Lung microvascular endothelial cell (primary cell): ENCODE results near the gene HECTD3. TPM values are rescaled to one million over a fixed set of nuclear protein-coding genes. Genes with fewer than 3 reads are reported as not detected.
"Not testable (repeated sequence)": the region's sequence is repeated elsewhere in the genome, so short reads cannot be mapped to it uniquely, and the experiment has no call there.

Source experiments
- DNase-seq, 2 donors: peaks; one replicate each; pipeline versions ENCODE4 v3.0.0 to v3.0.0-alpha.2; 2010; ENCODE audit warnings: low read depth in 2 of 2
- total RNA-seq: library from RNA; depleted of rRNA; stranded (reverse); fragments of >200 nt; gene quantifications from 2 replicates; pipeline ENCODE4 v1.2.1, GENCODE V29; 2014

Gene HECTD3
- total RNA-seq, 1 donor from 2014 or later = 19.6 TPM

DNA sequence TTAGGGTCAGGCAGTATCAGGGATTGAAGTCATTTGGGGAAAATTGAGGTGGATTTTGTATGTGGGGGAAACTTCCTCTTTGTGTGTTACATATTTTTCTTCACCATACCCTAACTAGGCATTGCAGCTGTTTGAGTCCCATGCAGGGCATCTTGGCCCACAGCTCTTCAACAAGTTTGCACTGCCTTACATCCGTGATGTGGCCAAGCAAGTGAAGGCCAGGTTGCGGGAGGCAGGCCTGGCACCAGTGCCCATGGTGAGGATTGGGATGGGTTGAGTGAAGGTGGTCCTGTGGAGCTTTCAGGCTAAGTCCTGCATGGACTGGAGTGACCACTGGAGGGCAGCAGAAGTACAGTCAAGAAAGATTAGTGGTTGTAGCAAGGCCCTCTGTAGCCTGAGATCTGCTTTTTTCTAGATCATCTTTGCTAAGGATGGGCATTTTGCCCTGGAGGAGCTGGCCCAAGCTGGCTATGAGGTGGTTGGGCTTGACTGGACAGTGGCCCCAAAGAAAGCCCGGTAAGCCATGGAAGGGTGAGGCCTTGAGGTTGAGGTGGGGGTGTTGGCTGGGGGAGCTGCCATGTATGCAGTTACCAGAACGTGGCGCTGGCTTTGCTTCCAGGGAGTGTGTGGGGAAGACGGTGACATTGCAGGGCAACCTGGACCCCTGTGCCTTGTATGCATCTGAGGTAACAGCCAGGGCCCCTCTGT lies 3.4 kb upstream of the HECTD3 start:
- DNase-seq = peak; percentile 88 to 92

DNA sequence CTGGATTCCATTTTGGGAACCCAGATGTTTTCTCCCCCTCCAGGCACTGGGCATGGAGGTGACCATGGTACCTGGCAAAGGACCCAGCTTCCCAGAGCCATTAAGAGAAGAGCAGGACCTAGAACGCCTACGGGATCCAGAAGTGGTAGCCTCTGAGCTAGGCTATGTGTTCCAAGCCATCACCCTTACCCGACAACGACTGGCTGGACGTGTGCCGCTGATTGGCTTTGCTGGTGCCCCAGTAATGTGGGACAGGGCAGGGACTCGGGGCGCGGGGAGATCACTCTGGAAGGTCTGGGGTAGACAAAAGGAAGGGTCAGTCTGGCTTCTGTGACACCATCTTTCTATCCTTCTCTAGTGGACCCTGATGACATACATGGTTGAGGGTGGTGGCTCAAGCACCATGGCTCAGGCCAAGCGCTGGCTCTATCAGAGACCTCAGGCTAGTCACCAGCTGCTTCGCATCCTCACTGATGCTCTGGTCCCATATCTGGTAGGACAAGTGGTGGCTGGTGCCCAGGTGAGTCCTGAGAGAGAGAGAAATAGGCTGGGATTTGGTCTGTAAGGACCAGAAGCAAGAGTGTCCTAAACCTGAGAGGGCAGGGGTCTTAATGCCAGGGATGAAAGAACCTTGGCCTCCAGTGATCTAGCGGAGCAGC lies 2.6 kb upstream of the HECTD3 start:
- no peak for DNase-seq

DNA sequence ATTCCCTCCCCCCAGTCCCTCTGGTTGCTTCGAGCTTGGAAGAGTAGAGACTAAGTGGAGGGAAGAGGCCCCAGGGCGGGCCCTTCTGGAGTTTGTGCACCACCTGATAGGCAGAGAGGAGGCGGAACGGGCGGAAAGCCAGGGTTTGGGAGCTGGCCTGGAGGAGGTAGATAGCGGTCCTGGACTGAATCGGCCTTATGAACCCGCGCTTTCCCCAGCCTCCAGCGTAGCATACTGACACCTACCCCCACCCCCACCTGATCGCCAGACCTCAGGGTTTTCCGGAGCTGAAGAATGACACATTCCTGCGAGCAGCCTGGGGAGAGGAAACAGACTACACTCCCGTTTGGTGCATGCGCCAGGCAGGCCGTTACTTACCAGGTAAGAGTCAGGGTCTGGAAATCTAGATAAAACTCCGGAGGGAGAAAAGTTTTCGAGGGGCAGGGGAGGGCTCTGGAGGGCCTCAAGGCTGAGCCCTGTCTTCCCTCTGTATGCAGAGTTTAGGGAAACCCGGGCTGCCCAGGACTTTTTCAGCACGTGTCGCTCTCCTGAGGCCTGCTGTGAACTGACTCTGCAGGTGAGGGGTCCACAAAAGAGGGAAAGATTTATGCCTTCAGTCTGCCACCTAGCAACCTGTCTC lies 1.6 kb upstream of the HECTD3 start:
- DNase-seq = peak; percentile 70 to 81

DNA sequence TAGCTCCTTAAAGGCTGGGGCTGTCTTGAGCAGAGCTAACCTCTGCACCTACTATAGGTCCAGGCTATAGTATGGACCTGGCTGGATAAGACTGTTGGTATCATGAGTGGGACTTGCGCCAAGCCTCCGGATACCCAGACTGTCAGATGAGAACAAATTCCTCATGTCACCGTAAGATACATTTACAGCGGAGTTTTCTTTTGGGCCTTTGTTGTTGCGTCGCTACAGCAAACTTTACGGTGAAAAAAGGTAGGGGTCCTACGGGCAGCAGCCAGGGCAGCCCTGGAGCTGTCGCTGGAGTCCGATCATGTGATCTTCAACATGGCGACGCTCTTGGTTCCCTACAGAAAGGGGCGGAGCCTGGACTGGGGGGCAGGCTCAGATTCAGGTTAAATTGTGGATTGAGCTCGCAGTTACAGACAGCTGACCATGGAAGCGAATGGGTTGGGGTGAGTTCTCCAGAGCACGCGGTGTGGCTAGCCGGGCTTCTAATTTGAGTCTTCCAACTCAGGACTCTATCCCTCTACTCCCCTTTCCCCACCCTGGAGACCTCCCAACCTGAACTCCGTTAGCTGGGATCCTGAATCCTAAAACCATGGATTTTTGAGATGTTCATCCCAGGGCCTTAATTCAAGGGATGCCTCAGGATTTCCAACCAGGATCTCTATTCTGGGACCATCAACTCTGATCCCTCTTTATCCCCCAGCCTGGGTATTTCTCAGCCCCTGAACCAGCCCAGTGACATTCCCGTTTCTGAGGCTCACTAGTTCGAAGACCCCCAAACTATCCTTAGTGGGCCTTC lies 914 bp upstream of the HECTD3 start, which contains the start of gene UROD:
Gene UROD (plus strand): TSS at position 418 of the 802 bp plus-strand sequence. CDS start 12 bp downstream, at position 430.
- peak; percentile 97 to 98 for DNase-seq

DNA sequence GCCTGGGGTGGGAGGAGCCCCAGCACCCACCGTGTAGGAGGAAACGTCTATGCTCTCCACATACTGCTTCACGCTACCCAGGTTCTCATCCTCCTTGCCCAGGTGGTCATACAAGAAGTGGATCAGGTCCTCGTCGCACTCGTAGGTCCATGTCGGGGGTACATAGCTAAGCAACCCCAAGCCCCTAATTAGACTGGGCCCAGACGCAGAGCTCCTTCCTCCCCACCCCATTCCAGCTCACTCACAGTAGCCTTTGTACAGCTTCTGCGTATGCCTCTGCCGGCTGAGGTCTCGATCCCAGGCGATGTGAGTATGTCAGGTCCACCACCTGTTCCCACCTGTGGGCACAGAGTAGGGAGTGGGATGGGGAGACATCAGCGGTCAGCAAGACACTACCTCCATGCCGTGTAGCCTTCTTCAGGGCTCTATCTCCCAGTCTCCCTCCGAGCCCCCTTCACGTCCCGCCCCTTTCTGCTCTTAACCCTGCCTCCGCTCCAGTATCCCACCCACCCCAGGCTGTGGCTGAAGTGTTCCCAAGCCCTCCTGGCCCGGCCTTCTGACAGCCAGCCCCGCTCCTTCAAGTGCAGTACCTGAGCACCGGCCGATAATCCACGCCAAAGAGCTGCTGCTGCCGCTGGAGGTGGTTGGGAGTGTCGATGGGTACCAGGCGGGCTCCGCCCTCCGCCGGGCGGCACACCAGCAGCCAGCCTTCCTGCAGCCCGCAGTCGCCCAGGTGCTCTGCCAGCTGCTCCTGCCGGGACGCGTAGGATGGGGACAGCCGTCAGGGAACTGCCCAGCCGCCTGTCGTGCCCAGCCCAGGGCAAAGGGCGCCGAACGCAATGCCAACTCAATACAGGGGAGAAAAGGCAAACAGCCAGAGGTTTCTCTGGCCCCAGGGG lies 919 bp downstream of the HECTD3 start:
- DNase-seq = peak; percentile 19 to 32

DNA sequence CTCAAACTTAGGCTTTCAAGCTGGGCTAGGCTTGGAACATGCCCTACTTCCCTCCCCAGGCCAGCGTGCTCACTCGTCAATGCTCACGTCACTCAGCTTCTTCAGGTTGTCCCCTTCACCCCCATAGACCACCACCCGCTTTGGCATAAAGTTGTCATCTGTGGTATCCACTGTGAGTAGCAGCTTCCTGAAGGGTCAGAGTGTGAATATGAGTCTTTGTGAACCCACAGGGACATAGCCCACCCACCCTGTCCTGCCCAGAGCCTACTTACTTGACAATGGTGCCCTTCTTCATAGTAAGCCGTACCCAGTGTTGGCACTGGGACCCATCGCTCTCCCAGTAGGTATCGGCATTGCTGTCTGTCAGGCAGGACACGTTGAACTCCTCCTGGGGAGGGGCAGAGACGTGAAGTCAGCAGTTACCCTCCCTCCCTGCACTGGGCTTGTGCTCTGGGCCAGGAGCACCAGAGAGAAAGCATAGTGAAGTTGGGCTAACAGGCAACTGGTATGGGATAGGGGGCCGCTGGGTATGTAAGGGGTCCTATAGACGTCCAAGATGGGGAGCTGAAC lies 1.7 kb downstream of the HECTD3 start:
- DNase-seq = no peak

DNA sequence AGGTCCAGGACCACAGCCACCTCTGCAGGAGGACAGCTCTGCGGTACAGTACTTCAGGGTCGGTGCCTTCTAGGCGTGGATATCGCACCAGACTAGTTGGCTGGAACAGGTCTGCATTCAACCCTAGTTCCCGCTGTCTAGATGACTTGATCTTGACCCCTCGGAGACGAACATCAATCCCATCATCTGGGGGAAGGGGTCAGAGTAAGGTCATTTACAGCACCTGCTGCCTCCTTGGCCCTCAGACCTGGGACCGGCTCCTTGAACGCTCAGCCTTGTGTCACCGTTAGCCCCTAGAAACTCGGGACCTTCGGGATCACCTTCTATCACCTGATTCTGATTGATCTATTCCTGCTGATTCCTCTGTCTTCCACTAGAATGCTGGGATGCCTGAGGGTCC lies 2.6 kb downstream of the HECTD3 start:
- no peak for DNase-seq

DNA sequence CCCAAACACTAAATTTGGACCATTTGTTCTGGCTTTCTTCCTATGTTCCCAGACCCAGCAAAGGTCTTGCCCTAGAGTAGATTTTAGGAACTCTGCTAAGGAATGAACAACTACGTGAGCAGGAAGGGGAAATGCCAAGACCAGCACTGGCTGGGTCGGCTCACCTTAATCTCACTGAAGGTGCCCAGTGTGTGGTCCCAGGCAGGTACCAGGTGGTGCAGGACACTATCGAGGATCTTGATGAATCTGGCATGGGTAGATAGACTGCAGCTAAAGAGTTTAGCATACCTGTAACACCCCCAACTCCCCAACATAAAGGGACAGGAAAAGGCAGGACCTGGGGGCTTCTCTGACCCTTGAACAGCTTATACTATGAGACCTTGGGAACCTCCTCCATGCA lies 3.0 kb downstream of the HECTD3 start:
- DNase-seq = no peak

DNA sequence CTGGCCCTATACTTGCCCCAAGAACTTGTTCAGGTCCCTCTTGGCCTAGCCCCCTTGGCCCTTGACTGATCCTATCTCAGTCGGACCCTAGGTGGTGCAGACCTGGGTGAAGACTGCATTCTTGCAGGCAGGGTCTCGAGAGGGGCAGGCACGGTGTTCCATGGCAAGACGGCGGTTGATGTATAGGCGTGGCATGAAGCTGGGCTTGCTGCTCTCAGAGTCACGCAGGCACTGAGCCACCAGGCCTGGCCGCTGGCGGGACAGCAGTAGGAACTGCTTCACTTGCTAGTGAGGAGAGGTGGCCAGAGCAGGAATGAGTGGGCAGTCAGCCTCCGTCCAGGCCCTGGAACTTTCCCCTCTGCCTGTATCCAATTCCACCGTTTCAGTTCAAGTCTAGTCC lies 3.8 kb downstream of the HECTD3 start:
- DNase-seq = no peak

DNA sequence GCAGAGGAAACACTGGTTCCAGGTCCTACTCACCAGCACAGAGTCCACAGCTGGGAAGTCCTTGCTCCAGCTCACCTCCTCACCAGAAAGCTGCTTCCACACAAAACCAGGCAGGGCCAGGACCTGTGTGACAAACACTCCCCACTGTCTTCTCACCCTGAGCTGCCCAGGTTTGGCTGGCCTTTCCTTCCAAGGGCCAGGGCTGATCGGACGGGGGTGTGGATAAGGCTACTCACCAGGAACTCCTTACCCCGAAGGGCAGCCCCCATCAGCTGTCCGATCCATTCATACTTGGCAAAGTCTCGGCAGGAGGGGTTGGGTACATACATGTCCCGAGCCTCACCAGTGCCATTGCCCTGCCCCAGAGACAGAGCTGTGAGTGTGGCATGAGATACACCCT lies 5.4 kb downstream of the HECTD3 start:
- no peak for DNase-seq

DNA sequence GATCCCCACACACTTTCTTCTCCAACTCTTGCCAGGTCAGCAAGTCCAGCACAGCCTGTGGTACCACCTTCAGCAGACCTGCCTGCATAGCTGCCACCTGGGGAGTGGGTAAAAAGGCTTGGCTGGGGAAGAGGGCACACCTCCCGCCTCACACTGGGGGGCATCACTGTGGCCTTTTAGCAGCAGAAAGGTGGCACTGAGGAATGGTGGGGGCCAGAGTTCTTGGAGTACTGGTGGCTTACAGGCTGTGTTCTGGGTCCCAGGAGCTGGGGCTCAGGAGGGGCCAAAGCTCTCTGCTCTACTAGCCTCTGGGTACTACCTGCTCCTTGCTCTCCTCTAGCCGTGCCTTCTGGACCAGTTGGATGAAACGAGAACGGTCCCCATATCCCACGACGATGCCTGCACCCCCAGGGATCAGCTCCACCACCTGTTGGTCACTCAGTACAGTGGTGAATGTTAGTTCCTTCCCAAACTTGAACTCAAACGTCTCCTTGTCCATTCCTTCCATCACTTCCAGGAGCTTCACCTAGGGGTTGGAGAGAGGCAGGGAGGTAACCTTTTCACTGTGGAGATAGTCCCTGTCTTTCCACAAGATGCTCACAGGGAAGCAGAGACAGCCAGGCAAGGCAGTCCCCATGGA lies 6.7 kb downstream of the HECTD3 start:
- DNase-seq = no peak

DNA sequence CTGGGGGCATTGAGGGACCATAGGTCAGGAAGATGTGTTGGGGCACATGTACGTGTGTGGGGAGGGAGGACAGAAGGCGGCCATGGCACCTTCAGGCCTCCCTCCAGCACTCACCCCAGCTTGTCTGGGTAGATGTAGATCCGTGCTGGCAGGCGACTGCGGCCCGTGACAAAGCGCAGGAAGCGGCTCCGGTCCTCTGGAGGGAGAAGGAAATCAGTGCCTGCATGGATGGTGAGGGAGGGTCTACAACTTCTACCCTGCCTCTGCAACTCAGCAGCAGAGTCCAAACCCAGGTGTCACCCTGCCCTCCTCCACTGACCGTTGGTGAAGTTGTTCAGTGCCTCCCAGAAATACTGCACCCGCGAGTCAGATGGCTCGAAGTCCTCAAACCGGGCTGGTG lies 7.4 kb downstream of the HECTD3 start:
- no peak for DNase-seq

DNA sequence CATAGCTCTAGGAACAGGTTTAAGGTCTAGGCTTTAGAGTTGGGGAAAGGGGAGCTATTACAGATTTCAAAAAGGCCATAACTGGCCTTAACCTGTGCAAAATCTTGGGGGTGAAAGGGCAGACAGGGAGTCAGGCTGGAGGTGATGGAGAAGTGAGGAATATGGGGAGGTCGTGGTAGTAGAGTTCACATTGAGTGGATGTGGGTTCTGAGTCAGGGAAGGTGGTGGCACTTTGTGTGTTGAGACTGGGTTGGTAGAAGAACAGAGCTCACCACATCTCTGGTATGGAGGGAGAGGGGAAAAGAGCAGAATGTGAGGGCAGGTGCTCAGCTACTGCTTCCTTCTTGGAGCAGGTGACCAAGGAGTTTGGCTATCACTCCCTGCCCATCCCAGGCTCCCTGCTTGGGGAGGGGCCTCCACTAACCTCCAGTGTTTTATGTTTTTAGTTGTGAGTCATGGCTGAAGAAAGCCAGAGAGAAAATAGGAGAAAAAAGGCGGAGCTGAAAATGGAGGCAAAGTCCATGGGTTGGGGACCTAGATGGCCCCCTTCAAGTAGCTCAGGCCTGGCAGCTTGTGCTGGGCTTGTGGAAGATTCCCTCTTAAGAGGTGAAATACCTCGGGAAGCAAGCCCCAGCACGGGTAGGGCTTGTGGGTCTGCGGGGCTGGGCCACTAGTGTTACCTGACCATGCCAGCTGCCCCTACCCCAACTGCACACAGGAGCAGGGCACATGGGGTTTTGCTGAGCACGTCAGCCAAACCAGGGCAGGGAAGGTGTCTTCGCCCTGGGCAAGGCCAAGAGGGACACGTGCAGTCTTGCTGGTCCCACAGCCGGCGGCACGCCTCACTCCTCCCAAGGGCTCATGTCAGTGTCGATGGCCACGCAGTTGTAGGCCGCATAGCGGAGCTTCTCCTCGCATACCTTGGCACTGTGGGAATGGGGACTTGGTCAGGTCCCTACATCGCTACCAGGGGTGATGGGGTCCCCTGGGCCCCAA lies 8.2 kb downstream of the HECTD3 start:
- no peak for DNase-seq

DNA sequence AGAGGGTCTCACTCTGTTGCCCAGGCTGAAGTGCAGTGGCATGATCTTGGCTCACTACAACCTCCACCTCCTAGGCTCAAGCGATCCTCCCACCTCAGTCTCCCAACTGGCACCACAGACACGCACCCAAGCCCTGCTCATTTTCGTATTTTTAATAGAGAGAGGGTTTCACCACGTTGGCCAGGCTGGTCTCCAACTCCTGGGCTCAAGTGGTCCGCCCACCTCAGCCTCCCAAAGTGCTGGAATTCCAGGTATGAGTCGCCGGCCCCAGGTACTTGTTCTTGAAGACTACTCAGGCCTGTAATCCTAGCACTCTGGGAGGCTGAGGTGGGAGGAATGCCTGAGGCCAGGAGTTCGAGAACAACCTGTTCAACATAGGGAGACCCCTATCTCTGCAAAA lies 9.5 kb downstream of the HECTD3 start:
- not testable (repeated sequence) for DNase-seq

DNA sequence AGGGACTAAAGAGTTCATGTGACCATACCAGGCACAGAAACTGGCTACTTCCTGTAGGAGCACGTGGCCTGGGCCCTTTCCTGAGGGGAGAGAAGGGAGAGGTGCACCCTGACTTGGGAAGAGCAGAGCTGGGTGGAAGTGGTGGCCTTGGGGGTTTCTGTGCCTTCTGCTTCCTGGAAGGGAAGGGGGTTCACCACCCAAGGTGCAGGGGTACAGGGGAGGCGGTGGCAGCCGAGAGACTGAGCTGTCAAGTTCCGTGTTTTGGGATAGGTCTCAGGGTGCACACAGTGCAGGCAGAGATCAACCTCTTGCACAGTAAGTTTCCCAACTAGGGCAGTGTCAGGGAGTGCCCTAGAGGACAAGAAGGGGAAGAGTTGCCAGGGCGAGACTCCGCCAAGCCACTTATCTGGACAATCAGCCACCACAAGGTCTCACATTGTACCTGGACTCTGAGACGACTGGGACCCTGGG lies 10.1 kb downstream of the HECTD3 start:
- DNase-seq = peak in 1 of 2 donors; percentile 24

DNA sequence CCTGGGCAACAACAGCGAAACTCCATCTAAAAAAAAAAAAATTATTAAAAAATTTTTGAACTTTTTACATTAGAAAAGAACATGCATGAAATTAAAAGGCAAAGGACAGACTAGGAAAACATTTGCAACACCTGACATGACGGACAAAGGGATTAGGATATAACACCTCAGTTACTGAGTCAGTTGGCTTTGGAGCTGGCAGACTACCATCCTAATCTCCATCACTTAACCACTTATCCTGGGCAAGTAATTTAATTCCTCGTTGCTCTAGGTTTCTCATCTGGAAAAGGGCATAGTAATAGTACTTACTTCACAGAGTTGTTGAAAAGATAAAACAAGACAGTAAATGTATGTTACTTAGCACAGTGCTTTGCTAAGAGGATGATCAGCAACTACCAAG lies 11.9 kb downstream of the HECTD3 start:
- no peak for DNase-seq

DNA sequence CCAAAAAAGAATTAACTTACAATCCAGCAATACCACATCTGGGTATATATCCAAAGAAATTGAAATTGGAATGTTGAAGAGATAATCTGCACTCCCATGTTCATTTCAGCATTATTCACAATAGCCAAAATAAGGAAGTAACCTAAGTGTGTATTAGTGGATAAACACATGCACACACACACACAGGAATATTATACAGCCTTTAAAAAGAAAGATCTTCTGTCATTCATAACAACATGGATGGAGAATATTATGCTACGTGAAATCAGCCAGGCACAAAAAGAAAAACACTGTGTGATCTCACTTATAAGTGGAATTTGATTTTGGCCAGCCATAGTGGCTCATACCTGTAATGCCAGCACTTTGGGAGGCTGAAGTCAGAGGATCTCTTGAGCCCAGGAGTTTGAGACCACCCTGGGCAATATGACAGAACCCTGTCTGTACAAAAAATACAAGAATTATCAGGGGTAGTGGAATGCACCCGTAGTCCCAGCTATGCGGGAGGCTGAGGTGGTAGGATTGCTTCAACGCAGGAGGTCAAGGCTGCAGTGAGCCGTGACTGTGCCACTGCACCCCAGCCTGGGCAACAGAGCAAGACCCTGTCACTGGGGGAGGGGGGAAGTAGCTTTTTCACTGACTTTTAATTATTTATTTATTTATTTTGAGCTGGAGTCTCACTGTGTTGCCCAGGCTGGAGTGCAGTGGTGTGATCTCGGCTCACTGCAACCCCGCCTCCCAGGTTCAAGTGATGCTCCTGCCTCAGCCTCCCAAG lies 15.5 kb downstream of the HECTD3 start:
- DNase-seq = no peak
